HG02571 (cell line): ENCODE data around the gene USP34.

Experiments used
- ATAC-seq: cut with Tn5 transposase; IDR thresholded peaks from one replicate; pipeline ENCODE4 v1.9.1; 2021; ENCODE audit warnings: mild to moderate bottlenecking, moderate library complexity; ENCODE audit not compliant: unreplicated experiment

The USP34 gene

GRCh38 chr2:61326423-61326822 is 144.5 kb downstream of the USP34 start:
- ATAC-seq: no peak

DNA sequence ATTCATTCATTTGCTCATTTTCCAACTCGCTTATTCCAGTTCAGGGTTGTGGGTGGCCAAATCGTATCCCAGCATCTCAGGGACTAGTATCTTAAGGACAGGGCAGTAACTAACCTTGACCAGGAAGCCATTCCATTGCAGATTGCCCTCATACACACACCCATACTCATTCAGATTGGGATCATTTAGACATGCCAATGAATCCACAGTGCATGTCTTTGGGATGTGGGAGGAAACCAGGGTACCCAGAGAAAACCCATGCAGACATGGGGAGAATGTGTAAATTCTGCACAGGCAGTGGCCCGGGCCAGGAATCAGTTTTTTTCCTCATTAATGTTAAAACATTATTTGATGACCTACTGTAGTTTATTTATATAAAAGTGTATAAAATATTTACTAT is 150.7 kb downstream of the USP34 start:
- ATAC-seq: no peak

DNA sequence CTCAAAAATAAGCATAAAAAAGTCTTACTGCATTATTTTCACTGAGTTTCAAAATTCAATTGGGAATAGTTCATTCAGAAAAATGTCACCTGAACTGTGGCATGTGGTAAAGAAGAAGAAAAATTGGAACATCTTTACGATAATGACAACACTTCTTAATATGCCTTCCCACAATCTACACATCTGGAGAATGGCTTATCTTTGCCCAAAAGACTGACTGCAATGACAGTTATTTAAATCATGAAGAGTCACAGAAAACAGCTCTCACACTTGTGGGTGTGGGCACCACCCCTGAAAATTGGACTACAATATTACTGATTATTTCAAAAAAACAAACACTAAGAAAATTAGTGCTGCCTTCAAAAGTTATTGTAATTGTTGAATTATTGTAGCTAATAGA is 152.3 kb downstream of the USP34 start:
- no peak for ATAC-seq

DNA sequence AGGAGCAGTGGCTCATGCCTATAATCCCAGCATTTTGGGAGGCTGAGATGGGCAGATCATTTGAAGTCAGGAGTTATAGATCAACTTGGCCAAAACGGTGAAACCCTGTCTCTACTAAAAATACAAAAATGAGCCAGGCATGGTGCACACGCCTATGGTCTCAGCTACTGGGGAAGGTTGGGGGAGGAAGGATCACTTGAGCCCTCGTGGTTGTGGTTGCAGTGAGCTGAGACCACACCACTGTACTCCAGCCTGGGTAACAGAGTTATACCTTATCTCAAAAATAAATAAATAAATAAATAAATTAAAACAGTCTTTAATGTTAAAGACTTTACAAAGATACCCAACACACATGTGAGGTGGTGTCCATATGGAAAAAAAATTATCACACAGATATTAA is 174.9 kb downstream of the USP34 start:
- ATAC-seq: no peak

DNA sequence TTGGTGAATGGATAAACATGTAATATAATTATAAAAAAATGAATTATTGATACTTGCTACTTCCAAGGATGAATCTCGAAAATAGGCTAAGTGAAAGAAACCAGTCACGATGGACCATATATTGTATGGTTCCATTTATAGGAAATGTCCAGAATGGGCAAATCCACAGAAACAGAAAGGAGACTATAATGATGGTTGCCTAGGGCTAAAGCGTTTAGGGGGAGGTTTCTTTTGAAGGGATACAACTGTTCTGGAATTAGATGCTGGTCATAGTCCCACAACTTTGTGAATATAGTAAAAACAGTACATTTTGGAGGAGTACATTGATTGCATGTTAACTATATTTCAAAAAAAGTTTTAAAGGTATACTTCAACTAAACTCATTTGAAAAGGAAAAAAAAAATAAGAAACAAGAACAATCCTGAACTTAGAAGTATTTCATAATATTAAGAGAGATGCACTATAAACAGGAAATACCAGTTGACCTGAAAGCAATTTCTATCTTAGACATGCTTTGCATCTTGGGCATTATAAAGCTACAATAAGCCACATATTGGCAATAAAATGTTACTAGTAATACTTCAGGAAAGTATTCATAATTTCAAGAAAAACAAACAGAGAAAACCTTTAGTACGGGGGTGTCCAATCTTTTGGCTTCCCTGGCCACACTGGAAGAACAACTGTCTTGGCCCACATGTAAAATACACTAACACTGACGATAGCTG is 178.9 kb downstream of the USP34 start:
- no peak for ATAC-seq

GRCh38 chr2:61288070-61288841 is 182.6 kb downstream of the USP34 start:
- ATAC-seq: no peak

GRCh38 chr2:61287254-61287653 is 183.6 kb downstream of the USP34 start:
- no peak for ATAC-seq

- ATAC-seq: no peak
Measured at GRCh38 chr2:61283443-61284160, 187.3 kb downstream of the USP34 start.

- ATAC-seq: no peak
Measured at GRCh38 chr2:61282104-61282590, 188.7 kb downstream of the USP34 start.

GRCh38 chr2:61281321-61281720 is 189.6 kb downstream of the USP34 start:
- no peak for ATAC-seq

GRCh38 chr2:61277756-61278155 is 193.1 kb downstream of the USP34 start:
- ATAC-seq: no peak

GRCh38 chr2:61275575-61276184 is 195.2 kb downstream of the USP34 start:
- ATAC-seq: no peak

DNA sequence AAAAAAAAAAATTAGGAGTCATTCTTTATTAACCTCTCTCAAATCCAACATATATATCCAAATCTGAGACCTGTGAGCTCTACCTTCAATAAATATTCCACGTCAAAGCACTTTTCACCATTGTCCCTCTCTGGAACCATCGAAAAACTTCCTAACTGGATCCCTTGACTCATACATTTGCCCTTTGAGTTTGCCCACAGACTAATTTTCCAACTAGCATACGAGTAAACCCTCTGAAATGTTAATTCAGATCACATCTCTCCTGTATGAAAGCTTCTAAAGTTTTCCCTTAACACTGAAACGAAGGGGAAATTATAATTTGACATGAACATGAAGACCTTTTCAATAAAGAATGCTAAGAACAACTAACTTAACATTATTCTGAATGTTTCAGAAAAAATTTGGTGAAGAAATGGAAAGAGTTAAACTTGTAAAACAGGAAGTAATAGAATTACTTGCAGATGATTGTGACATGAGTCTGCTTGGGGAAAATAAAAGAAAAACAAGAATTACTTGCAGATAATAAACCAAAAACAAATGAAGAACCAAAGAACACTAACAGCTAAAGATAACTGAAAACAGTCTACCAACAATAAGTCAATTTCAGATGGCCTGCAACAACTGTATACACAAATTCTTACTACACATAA is 198.3 kb downstream of the USP34 start:
- no peak for ATAC-seq

- no peak for ATAC-seq
Measured at GRCh38 chr2:61268249-61268648, 202.6 kb downstream of the USP34 start.

DNA sequence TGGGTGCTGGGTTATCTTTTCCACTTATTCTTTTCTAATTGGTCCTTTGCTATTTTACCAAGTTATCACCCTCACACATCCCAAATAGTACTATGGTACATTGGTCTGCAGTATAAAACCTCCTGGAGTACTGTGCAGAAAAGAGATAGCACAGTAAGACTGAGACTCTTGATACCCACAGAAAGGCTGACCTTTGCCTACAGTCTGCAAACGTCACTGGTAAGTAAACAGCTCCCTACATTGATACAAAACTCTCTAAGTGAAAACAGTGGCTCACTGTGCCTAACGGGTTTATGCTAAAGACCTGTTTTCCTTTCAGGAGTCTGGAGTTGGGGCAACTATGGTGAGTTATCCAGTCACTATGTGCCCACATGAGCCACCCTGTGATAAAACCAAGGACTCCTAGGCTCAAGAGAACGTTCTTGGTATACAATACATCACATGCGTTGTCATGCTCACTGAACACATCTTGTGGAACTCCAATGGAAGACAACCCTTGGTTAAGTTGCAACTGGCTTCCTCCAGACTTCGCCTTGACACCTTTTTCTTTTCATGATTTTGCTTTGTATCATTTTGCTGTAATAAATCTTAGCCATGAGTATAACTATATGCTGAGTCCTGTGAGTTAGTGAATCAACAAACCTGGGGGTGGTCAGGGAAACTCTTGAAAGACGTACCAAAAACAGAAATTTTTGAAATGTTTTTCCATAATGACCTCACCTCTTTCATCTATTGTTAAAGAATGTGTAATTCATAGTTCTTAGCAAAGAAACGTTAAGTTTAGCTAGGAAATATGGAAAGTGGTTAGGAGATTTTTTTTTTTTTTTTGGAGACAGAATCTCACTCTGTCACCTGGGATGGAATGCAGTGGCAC is 204.0 kb downstream of the USP34 start:
- ATAC-seq: no peak

DNA sequence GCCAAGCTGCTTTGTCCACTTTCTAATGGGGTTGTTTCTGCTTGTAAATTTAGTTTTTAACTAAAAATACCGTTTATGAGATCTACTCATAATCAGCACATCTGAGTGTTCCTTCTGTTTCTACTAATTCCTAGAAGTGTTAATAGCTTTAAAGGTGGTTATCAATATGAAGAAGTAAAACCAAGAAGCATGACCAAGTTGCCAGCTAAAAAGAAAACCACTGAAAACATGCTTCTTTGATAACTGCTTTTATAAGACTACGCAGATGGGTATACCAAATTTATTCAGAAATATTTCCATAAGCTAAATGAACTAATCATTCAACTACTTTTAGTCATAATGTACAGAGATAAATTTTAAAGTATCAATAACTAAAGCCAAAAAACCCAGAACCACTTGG is 207.1 kb downstream of the USP34 start:
- ATAC-seq: no peak

- ATAC-seq: no peak
Measured at GRCh38 chr2:61262699-61263098, 208.2 kb downstream of the USP34 start.

GRCh38 chr2:61257446-61257845 is 213.4 kb downstream of the USP34 start:
- no peak for ATAC-seq

DNA sequence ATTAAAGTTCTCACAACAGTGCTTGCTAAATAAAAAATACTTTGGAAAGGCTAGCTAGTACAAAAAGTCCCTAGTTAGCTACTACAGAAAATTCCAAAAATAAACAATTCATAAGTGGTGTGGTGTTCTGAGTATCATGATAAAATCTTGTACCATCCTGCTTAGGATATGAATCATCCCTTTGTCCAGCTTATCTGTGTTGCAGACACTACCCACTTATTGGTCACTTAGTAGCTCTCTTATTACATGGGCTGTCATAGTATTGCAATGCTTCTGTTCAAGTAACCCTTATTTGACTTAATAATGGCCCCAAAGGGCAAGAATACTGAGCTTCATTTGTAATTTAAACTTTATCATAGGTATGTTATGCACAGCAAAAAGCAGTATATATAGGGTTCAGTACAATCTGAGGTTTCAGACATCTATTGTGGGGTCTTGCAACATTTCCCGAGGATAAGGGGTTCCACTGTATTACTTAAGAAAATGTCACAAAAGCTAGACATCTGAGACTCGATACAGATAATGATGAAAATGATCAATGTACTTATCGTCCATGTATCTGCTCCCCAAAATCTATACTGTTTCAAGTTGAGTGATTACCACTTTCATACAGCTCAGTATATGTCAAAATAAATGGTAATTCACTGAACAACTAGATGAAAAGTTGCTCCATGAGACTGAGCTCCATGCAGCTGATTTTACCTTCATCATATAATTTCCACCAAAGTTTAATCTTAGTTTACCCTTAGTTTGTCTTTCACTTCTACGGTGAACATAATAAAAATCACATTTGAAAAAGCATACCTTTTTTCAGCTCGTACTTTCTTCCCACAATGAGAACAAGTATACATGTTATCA is 215.1 kb downstream of the USP34 start:
- ATAC-seq: no peak
